ENCODE measurements around the gene MIGA1.

- no peak for TF ChIP-seq CTCF (IDR thresholded peaks at IDR 0.05; ENCODE audit: low read depth, low read length, poor library complexity, severe bottlenecking)
- no peak for TF ChIP-seq EZH2phosphoT487 (IDR thresholded peaks at IDR 0.05; ENCODE audit: borderline replicate concordance, low read length)
Measured at GRCh38 chr1:77794550-77794949, 15.1 kb downstream of the MIGA1 start.
